NCI-H2227 treated with DMSO at 0.1 percent for 48 hours (cell line): ENCODE measurements around the gene MEX3D.

Experiments used
- DNase-seq: peaks from one replicate; lab custom pipeline; 2025; lab: John Stamatoyannopoulos, UW

MEX3D gene

DNA sequence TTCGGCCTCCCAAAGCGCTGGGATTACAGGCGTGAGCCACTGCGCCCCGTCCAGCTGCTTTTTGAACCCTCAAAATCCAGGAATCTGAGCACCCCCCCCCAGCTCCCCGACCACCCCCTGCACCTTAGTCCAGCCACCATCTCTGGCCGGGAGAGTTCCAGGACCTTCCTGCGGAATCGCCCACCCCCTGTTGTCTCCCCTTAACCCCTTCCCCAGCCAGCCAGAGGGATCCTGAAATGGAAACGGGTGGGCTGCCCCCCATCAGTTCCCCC lies 25.3 kb upstream of the MEX3D start:
- DNase-seq: no peak

DNA sequence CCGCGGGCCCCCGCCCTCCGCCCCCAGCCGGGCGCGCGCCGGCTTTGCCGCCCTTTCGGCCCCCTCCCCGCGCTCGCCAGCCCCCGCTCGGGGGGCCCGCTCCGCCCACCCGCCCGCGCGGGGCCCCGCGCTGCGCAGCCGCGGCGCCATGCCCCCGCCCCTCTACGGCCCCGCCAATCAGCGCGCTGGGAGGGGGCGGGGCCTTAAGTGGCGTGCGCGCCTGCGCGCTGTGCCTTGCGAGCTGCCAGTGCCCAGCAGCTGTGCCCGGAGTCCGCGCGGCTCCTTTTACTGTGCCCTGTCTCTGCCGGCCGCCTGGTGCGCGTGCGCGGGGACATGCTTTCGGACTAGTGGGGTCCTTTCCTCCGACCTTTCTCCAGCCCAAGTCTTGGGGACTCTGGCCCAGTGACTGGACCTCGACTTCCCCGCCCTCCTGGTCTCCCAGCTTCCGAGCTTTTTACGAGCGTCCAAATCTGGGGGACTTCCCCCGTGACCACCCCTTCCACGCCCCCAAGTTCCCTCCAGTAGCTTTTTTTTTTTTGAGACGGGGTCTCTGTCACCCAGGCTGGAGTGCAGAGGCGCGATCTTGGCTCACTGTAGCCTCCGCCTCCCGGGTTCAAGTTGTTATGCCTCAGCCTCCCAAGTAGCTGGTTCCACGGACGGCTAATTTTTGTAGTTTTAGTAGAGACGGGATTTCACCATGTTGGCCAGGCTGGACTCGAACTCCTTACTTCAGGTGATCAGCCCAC lies 24.8 kb upstream of the MEX3D start, which contains the start of gene MBD3:
Gene MBD3, minus strand, starts transcription at position 111 of the 746 bp plus-strand sequence. CDS start 234 bp downstream, outside the sequence.
- peak; percentile 86 for DNase-seq

DNA sequence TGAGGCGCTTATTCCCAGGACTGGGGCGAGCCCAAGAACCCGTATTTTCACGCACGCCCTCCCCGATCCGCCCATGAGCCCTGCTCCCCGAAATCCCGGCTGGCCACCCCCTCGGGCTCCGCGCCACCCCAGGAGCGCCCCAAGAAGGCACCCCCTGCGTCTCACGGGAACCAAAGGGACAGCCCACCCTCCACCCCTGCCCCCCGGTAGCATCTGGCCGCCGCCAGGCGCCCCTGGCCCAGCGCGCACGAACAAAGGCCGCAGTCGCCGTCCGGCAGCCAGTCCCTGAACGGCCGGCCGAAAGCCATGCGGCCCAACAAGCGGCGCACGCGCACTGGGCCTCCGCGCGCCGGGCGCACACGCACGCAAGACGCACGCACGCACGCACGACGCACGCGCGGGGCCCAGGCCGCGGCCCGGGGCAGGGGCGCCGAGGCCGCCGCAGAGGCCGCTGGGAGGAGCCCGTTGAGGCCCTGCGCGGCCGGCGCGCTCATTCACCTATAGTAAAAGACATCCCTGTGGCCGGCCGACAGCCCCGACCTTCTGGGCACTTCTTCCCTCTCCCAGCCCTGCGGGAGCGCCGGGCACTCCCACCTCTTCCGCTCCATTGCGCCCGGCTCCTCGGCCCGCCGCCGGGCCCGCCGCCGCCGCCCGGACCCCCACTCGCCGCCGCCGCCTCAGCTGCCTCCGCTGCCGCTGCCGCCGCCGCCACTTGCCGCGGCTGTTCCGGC lies 24.1 kb upstream of the MEX3D start:
- DNase-seq: peak; percentile 54

DNA sequence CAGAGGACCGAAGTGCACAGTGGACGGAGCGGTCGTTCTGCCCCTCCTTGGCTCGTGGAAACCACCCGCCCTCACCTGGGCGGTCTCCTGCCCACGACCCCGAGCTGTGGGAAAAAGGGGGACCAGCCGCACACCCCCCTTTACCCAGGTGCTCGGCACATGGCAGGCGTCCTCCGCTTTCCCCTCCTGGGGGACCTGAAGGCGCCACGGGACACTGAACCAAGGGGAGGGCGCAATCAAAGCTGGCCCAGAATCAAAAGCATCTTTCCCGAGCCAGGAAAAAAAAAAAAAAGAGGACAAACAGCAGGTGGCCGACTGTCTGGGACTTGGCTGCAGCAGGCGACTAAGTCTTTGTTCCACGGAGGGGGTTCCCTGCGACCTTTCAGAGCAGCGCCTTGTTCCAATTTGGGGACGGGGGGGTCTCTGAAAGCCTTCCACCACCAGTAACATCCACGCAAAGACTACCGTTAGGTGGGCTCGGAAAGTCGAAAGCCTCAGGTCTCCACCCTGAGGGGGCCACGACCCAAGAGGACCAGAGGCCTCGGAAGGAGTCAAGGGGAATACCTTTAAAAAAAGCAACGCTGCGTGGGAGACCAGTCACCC lies 23.4 kb upstream of the MEX3D start:
- DNase-seq: no peak

DNA sequence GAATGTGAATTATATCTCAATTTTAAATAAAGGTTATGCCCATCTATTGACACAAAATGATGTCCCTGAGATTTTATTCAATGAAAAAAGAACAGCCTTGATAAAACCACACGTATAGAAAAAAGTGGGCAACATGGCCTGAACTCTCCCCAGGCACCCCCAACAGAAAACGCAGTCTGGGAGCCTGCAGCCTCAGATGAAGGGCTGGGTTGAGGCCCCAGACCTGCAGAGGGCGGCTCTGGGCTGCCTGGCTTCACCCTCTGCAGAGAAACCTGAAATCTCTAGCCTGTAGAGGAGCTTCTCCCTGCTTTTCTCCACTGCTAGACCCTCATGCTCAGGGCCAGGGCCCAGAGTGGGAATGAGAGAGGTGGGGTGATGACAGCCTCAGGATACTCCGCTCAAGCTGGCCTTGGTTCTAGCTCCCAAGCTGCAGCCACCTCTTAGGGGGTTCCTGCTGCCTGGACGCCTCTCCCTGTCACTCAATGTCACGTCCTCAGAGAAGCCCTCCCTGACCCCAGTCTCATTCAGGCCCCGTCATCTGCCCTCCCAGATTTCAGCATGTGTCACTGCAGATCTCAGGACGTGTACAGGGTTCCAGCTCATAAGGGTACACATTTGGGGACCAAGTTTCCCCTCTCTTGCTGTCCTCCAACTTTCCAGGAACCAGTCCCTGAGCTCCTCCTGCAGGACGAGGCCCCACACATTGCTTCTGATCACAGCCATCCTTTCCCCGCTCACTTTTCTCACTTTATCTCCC lies 22.7 kb upstream of the MEX3D start:
- peak; percentile 6 for DNase-seq

DNA sequence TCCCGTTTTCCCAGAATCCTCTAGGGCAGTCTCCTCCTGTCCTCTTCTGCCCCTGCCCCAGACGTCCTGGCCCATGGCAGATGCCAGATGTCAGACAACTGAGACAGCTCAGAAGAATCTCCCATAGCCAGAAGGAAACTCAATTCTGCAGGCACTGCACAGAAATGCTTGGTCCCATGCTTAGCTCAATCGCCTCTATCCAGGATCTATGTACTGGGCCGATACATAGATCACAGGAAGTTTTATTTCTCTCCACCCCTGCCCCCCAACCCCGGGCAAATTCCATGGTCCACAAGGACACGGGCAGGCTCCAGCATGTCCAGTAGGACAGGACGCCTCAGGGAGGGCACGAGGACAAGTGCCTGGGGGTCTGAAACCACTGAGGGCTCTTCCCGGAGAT lies 19.7 kb upstream of the MEX3D start:
- DNase-seq: no peak

DNA sequence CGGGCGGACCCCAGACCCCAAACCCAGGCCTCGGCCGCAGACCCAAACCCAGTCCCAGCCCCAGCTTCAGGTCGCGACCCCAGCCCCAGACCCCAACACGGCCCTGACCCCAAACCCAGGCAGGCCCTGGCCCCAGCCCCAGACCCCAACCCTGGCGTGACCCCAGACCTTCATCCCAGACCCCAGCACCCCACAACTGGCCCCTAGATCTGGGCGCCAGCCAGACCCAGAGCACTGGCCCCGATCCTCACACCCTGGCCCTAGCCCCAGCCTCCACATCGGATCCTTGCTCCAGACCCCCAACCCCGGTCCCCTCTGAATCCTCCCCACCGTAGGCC lies 17.1 kb upstream of the MEX3D start:
- no peak for DNase-seq

DNA sequence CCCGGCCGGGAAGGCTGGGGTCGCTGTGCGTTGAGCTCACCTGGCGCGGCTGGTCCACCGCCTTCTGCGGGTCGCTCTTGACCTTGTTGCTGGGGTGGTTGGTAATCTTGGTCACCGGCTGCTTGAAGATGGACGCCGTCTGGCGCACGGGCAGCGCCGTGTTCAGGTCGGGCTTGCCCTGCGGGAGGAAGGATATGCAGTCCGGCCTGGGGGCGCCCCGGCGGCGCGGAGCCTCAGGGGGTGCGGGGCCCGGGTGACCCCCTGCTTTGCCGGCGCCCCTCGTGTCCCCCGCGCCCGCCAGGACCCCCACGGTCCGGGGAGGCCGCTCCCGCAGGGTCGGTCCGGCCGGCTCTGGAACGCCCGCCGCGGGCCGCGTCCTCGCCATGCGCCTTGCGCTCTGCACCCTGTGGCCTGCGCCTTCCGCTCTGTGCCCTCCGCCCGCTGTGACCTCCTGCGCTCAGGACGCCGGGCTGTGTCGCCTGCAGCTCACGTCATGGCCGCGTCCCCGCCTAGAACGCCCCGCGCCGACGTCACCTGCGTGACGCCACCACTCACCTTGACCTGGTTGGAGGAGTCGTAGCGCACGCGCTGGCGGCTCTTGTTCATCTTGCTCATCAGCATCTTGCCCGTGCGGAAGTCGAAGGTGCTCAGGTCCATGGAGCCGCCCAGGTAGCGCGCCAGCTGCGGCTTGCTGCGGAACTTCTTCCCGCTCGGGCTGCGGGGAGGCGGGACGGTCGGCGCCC lies 16.5 kb upstream of the MEX3D start:
- no peak for DNase-seq

DNA sequence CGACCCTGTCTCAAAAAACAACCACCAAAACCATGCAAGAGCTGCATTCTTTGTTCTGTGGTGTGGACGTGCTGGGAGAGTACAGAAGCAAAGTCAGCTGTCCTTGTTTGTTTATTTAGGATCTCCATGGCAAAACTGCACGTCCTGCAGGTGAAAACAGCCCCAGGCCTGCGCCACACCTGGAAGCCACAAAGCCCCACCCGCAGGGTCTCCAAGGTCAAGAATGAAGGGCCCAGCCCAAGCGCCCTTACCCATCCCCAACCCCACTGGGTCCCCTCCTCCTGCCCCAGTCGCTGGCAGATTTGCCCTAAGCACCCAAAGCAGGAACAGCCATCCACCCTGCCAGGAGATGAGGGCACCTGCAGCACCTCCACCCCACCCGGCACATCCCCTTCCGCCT lies 14.1 kb upstream of the MEX3D start:
- no peak for DNase-seq

DNA sequence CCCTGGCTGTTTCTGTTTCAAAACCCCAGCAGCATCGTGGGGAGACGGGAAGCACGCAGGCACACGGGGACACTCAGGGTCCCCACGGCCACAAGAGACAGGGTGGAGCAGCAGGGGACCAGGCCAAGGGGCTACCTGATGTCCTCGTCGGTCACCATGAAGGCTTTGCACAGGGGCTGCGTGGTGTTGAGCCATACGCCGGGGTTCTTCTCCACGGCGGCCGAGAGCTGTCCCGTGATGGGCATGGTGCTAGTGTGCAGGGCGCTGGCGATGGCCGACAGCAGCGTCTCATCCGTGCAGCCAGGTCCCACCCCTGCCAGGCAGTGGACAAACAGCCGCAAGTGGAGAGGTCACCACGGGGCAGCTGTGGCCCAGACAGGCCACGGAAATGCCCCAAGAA lies 12.8 kb upstream of the MEX3D start:
- no peak for DNase-seq

DNA sequence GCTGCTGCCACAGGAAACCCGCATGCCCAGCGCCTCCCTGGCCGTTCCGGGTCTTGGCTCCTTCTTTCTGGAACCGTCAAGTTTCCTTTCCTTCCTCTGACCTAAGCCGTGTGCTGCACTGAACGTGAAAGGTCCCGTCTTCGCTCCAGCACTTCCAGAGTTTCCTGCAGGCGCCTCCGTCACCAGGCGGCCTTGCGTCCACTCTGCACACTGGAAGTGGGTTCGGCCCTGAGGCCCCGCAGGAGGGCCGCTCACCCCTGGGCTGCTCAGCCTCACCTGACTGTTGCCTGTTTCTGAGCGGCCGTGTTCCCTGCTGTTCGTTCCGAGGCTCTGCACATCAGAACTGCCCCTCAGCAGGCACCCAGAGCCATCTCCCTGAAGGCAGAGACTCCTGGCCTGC lies 12.3 kb upstream of the MEX3D start:
- DNase-seq: no peak

DNA sequence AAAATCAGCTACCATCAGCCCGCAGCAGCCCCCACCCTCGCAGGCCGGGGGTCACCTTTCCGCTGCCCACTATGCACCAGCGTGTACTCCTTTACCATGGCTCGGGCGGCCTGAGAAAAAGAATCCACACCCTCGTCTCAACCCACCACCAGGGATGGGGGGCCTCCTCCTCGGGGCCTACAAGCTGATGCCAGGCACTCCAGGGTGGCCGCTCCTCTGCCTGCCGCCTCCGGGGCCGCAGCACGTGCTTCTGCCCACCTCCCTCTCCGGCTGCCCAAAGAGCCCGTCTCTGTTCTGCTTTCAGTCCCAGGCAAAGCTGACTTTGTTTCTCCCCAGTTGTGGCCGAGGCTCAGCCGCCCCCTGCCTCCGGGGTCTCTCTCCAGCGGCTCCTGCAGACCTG lies 11.1 kb upstream of the MEX3D start:
- DNase-seq: no peak

DNA sequence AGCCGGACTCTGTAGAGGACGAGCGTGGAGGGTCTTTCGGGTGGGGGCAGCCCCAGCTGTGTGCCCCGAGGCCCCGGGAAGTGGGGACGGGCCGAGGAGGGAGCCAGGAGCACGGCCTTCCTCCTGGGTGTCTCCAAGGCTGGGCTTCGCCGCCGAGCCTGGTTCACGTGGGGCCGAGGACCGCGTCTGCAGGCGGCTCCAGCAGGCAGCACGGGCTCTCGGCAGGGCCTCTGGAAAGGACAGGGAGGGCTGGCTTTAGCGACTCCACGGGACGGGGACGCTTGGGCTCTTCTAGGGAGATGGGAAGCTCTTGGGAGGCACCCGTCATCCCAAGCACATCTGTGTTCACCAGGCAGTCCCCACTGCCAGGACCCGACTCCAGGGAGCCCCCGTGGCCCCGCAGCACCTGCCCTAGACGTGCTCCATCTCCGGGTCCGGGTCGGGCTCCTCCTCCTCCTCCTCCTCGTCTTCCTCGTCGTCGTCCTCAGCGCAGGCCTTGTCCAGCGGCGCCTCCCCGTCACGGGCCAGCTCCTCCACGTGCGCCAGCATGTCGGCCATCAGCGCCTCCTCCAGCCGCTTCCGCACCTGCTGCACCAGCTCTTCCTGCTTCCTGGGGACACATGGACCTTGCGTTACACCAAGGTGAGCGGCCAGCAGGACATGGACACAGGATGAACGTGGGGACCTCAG lies 9.9 kb upstream of the MEX3D start:
- no peak for DNase-seq

DNA sequence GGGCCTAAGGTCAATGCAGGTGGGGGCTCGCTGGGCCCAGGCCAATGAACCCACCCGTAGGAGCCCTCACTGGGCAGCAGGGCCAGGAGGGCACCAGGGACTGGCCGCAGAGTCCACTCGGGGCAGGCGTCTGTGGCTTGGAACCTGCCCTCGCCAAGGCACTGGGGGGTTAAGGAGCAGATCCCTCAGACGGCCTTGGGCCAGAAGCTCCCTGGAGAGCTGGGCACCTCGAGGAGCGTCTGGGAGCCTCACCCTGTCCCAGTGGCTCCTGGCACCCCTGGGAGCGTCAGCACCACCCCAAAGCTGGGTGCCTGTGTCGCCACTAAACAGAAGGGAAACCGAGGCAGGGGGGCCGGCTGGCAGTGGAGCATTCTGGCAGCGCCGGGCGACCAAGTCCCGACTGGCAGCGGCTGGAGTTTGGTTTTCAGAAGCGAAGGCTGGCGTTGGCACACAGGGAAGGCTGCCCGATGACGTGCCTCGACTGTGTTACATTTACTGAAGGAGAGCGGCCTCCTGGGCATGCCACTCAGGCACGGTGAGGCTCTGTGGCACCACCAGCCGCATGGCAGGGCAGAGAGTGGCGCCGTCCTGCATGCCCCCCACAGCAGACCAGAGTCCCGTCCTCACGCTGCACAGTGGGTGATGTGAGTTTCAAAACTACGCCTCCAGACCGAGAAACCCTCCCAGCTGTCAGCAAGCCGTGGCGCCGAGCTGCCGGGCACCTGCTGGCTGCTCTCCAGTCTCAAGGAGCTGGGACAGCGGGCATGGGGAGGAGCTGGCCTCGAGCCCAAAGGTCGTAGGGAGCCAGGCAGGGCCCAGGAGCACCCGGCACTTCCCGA lies 9.2 kb upstream of the MEX3D start:
- DNase-seq: no peak

DNA sequence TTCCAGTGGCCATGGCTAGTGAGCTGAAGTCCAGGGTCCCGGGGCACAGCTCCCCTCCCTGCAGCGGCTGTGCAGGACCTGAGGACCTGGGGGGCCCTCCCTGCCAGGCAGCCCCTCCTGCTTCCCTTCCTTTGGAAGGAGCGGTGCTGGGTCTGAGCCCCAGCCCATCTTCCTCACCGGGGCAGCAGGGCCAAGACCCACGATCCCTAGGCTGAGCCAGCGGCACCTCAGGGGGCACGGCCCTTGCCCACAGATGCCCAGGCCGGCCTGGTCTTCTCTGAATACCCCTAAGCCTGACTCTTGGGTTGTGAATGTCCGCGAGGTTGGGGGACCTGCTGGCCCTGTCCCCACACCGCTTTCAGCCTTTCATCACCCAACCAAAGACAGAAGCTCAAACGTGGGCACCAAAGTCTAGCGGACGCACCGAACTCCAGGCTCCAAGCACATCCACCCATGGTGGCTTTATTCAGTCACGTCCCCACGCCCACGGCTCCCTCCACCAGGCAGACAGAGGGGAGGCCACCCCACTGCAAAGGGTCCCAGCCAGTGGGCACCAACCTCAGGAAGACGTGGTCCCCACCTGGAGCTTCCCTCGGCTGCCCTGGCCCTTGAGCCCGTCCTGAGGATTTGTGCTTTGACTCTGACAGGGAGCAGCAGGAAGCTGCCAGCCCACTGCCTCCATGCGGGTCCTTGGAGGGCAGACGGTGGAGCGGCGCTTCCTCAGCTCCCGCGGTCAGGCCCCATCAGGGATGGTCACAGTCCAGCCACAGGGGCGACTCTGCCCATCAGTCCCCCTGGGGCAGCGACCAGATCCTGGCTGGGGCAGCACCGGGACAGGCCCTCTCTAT lies 8.3 kb upstream of the MEX3D start:
- no peak for DNase-seq

DNA sequence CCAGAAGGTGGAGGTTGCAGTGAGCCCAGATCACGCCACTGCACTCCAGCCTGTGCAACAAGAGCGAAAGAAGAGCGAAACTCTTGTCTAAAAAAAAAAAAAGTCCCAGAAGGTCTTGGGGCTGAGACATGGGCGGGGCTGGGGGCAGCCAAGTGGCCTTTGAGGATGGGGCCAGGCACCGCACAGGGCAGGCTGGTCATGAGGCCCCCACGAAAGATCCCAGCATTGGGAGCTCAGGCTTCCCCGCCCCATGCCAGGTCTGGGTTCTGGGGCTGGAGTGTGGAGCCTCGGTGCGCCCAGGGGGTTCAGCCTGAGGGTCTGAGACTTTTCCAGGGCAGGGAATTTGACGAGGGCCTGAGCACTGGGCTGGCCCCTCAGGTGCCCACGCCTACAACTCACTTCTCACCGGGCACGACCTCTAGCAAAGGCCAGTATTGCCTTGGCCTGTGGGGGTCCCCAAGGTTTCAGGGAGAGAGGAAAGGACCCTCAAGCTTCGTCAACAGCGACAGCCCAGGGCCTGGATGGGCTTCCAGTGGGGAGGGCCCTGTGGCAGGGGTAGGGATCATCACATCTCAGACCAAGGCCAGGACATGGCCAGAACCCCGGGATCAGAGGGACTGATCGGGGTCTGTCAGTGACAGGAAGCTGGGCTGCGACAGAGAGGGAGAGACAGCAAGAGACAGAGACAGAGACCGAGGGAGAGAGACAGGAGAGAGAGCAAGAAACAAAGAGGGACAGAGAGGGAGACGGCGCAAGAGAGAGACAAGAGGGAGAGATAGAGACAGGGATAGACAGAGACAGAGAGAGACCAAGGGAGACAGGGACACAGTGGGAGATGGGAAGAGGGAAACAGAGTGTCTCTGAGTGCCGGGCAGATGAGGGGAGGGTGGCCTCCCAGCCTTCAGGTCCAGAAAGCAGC lies 7.5 kb upstream of the MEX3D start:
- DNase-seq: no peak

DNA sequence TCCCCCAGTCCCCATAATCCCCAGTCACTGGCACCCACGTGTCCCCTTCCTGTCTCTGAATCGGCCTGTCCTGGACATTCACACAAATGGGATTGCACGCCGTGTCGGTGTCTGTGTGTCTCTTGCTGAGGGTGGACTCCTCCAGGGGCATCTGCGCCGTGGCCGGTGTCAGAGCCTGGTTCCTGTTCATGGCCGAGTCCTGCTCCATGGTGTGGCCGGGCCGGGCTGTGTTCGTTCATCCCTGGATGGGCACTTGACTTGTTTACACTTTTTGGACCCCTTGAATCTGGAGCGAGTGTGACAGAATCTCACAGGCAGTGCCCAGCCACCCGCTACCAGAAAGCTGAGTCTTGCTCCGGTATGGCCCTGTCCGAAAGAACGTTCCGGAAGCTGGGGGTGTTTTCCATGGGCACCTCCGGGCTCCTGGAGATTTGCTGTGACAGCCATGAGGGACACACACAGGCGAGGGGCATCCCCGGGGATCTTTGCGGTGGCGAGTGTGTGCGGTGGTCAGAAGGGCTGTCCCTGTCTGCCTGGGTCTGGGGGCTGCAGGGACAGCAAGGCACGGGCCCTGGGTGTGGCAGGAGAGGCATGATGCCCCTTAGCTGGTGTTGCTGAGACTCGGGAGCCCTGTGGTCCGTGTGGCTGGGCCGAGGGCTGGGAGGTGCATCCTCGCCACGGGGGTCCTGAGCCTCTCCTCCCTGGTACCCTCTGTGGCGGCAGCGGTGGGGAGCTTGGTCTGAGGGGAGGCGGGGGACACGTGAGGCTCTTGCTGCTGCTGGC lies 6.4 kb upstream of the MEX3D start:
- DNase-seq: no peak

DNA sequence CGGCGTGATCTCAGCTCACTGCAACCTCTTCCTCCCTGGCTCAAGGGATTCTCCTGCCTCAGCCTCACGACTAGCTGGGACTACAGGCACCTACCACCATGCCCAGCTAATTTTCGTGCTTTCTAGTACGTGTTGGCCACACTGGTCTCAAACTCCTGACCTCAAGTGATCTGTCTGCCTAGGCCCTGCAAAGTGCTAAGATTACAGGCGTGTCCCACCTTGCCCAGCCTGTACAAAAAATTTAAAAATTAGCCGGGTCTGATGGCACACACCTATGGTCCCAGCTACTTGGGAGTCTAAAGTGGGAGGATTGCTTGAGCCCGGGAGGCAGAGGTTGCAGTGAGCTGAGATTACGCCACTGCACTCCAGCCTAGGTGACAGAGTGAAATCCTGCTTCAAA lies 4.7 kb upstream of the MEX3D start:
- no peak for DNase-seq
